ENCODE results near the gene PBXIP1.

DNA sequence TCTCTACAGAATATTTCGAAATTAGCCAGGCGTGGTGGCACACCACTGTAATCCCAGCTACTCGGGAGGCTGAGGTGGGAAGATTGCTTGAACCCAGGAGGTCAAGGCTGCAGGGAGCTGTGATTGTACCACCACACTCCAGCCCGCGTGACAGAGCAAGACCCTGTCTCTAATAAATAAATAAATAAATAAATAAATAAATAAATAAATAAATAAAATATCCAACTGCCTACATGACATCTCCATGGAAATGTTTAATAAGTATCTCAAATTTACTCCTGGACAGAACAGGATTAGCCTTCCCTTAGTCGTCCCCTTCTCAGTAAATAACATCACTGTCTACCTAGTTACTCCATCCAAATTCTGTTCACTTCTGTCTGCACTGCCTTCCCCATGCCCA is 56.9 kb downstream of the PBXIP1 start:
- TF ChIP-seq, protein P1, sequence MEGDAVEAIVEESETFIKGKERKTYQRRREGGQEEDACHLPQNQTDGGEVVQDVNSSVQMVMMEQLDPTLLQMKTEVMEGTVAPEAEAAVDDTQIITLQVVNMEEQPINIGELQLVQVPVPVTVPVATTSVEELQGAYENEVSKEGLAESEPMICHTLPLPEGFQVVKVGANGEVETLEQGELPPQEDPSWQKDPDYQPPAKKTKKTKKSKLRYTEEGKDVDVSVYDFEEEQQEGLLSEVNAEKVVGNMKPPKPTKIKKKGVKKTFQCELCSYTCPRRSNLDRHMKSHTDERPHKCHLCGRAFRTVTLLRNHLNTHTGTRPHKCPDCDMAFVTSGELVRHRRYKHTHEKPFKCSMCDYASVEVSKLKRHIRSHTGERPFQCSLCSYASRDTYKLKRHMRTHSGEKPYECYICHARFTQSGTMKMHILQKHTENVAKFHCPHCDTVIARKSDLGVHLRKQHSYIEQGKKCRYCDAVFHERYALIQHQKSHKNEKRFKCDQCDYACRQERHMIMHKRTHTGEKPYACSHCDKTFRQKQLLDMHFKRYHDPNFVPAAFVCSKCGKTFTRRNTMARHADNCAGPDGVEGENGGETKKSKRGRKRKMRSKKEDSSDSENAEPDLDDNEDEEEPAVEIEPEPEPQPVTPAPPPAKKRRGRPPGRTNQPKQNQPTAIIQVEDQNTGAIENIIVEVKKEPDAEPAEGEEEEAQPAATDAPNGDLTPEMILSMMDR (conservative IDR thresholded peaks at IDR 0.05), result no peak
- no peak for TF ChIP-seq ZFX (IDR thresholded peaks at IDR 0.05)
